Measurements from ENCODE around the gene JAM3. TPM values are rescaled to one million over a fixed set of nuclear protein-coding genes. Genes with fewer than 3 reads are reported as not detected.

The JAM3 gene
- total RNA-seq, 1 experiment from 2014 or later, result 45.4 TPM

GRCh38 chr11:134173296-134173695 is 104.4 kb downstream of the JAM3 start:
- in situ Hi-C loops (cut with HindIII; ENCODE audit: low pct_unique_long_range_greater_than_20kb, low sequenced_read_pairs), result no loop called here
- DNase-seq (ENCODE audit: low read depth, low spot score) (no peak), ATAC-seq (no peak)
- CTCF ChIA-PET, result no interaction called here
- no peaks in the 10 kb centered on the region for H3K27me3 ChIP-seq (ENCODE audit: control insufficient read depth, insufficient read depth, low read length)
- H3K36me3 ChIP-seq (ENCODE audit: control insufficient read depth, insufficient read depth, low read length), result peaks cover 23% of the 10 kb centered on the region
- intact Hi-C loops (cut with micrococcal nuclease; ENCODE audit: unreplicated experiment), result no loop called here
- POLR2A ChIA-PET, result no interaction called here
- no peak overlapping the region for H3K27ac ChIP-seq (ENCODE audit: low read length)
- no peaks in the 10 kb centered on the region for H3K4me1 ChIP-seq (ENCODE audit: control insufficient read depth, insufficient read depth, low read length)
- TF ChIP-seq TCF7L2 (IDR thresholded peaks at IDR 0.05; ENCODE audit: low read depth, low read length) (no peak), POLR2AphosphoS5 (IDR thresholded peaks at IDR 0.05; ENCODE audit: low read depth, low read length) (no peak), SIN3A (IDR thresholded peaks at IDR 0.05; ENCODE audit: borderline replicate concordance, insufficient read depth, low read depth, low read length) (no peak), CTCF (IDR thresholded peaks at IDR 0.05) (no peak), REST (IDR thresholded peaks at IDR 0.05; ENCODE audit: insufficient read depth in 1 of 2, low read depth in 2 of 2, low read length in 1 of 2) (no peak)
- no TSS peak for BruUV-seq (replicated peaks)
- H3K4me3 ChIP-seq (ENCODE audit: low read depth in 2 of 2, low read length in 2 of 2), result no peak overlapping the region
- H3K9me3 ChIP-seq (ENCODE audit: control insufficient read depth, insufficient read depth, low read depth, low read length), result no peaks in the 10 kb centered on the region

- ChIA-PET CTCF (no interaction called here), POLR2A (no interaction called here)
- no TSS peak for BruUV-seq (replicated peaks)
- no peaks in the 10 kb centered on the region for H3K9me3 ChIP-seq (ENCODE audit: control insufficient read depth, insufficient read depth, low read depth, low read length)
- H3K4me3 ChIP-seq (ENCODE audit: low read depth in 2 of 2, low read length in 2 of 2), result no peak overlapping the region
- in situ Hi-C loops (cut with HindIII; ENCODE audit: low pct_unique_long_range_greater_than_20kb, low sequenced_read_pairs) (no loop called here), intact Hi-C loops (cut with micrococcal nuclease; ENCODE audit: unreplicated experiment) (no loop called here)
- DNase-seq (ENCODE audit: low read depth, low spot score), result no peak
- no peaks in the 10 kb centered on the region for H3K4me1 ChIP-seq (ENCODE audit: control insufficient read depth, insufficient read depth, low read length)
- H3K27me3 ChIP-seq (ENCODE audit: control insufficient read depth, insufficient read depth, low read length), result no peaks in the 10 kb centered on the region
- H3K27ac ChIP-seq (ENCODE audit: low read length), result no peak overlapping the region
- H3K36me3 ChIP-seq (ENCODE audit: control insufficient read depth, insufficient read depth, low read length), result peaks cover 39% of the 10 kb centered on the region
- ATAC-seq, result no peak
- TF ChIP-seq SIN3A (IDR thresholded peaks at IDR 0.05; ENCODE audit: borderline replicate concordance, insufficient read depth, low read depth, low read length), result no peak
- TF ChIP-seq TCF7L2 (IDR thresholded peaks at IDR 0.05; ENCODE audit: low read depth, low read length), result no peak
- no peak for TF ChIP-seq REST (IDR thresholded peaks at IDR 0.05; ENCODE audit: insufficient read depth in 1 of 2, low read depth in 2 of 2, low read length in 1 of 2)
- TF ChIP-seq CTCF (IDR thresholded peaks at IDR 0.05), result no peak
- no peak for TF ChIP-seq POLR2AphosphoS5 (IDR thresholded peaks at IDR 0.05; ENCODE audit: low read depth, low read length)
These were observed 107.4 kb downstream of the JAM3 start for GRCh38 chr11:134176284-134176683.
